OCI-LY7 (cell line): ENCODE data around the gene SPATA31D3. TPM values are rescaled to one million over a fixed set of nuclear protein-coding genes. Genes with fewer than 3 reads are reported as not detected.
"Not testable (repeated sequence)": the region's sequence is repeated elsewhere in the genome, so short reads cannot be mapped to it uniquely, and the experiment has no call there.

Experiments used
- BruUV-seq: library from RNA; stranded (reverse); fragments of 400-500 nt; replicated peaks from 2 replicates; lab custom pipeline; 2021; lab: Mats Ljungman, UMichigan
- CTCF ChIA-PET: fragments of 300-600 bp; sonication (Branson Sonifier 250); formaldehyde crosslinking; loops from one replicate; lab custom pipeline; 2022; ENCODE audit warnings: antibody characterized with exemption; ENCODE audit not compliant: unreplicated experiment; lab: Charles Lee
- POLR2A ChIA-PET: fragments of 300-600 bp; sonication (Branson Sonifier 250); formaldehyde crosslinking; loops from one replicate; lab custom pipeline; 2022; ENCODE audit warnings: antibody characterized with exemption; lab: Charles Lee
- DNase-seq: peaks from one replicate; pipeline ENCODE4 v3.0.0-alpha.2; 2015; ENCODE audit warnings: low spot score
- H2AFZ ChIP-seq: fragments of 200-600 bp; sonication (generic), shearing (Covaris generic); 2 replicates; pipeline ENCODE4 v1.6.1; 2014; ENCODE audit warnings: mild to moderate bottlenecking, antibody characterized with exemption, low read length, moderate library complexity
- H3K27ac ChIP-seq: fragments of 200-600 bp; sonication (generic); 2 replicates; pipeline ENCODE4 v1.5.1; 2014; ENCODE audit warnings: mixed run types, low read depth, mild to moderate bottlenecking, moderate library complexity, low read length, inconsistent platforms; ENCODE audit not compliant: poor library complexity, severe bottlenecking
- H3K36me3 ChIP-seq: fragments of 200-600 bp; sonication (generic); 2 replicates; pipeline ENCODE4 v1.6.1; 2014; ENCODE audit warnings: mild to moderate bottlenecking, antibody characterized with exemption, low read length, moderate library complexity, mixed read lengths; ENCODE audit not compliant: insufficient read depth
- H3K4me1 ChIP-seq: fragments of 200-600 bp; sonication (generic); 2 replicates; pipeline ENCODE4 v1.5.1; 2014; ENCODE audit warnings: mild to moderate bottlenecking, low read length; ENCODE audit not compliant: insufficient read depth, poor library complexity, severe bottlenecking
- H3K4me2 ChIP-seq: fragments of 200-600 bp; sonication (generic); 2 replicates; pipeline ENCODE4 v1.6.1; 2014; ENCODE audit warnings: mild to moderate bottlenecking, low read length
- H3K4me3 ChIP-seq: fragments of 200-600 bp; sonication (generic); 2 replicates; pipeline ENCODE4 v1.5.1; 2014; ENCODE audit warnings: mild to moderate bottlenecking, low read depth, low read length; ENCODE audit not compliant: poor library complexity, severe bottlenecking
- H3K79me2 ChIP-seq: fragments of 200-600 bp; sonication (generic); 2 replicates; pipeline ENCODE4 v1.6.1; 2016; ENCODE audit warnings: low read depth, mild to moderate bottlenecking, low read length, moderate library complexity, mixed read lengths; ENCODE audit not compliant: insufficient read depth
- H3K9me2 ChIP-seq: fragments of 200-600 bp; sonication (generic); 2 replicates; pipeline ENCODE4 v1.6.1; 2016; ENCODE audit warnings: mild to moderate bottlenecking, low read length, mixed read lengths; ENCODE audit not compliant: insufficient read depth
- H3K9me3 ChIP-seq: fragments of 200-600 bp; sonication (generic); 2 replicates; pipeline ENCODE4 v1.6.1; 2014; ENCODE audit warnings: mild to moderate bottlenecking, mixed run types, low read length, mixed read lengths
- H4K20me1 ChIP-seq: fragments of 200-600 bp; sonication (generic); 2 replicates; pipeline ENCODE4 v1.6.1; 2014; ENCODE audit warnings: mild to moderate bottlenecking, antibody characterized with exemption, low read length, moderate library complexity, mixed read lengths; ENCODE audit not compliant: insufficient read depth
- CTCF ChIP-seq: fragments of 200-600 bp; sonication (generic); conservative IDR thresholded peaks from 2 replicates; pipeline ENCODE4 v1.5.1; 2014; ENCODE audit warnings: mild to moderate bottlenecking, antibody characterized with exemption, low read length, moderate library complexity, mixed read lengths
- EZH2phosphoT487 ChIP-seq: fragments of 200-600 bp; sonication (generic); IDR thresholded peaks from 2 replicates; pipeline ENCODE4 v1.6.1; 2018; ENCODE audit warnings: low read depth, borderline replicate concordance, mild to moderate bottlenecking, mixed run types, antibody characterized with exemption, low read length, moderate library complexity, mixed read lengths
- intact Hi-C: fragments of 100-400 bp; cut with micrococcal nuclease; formaldehyde crosslinking; loops from one replicate; pipeline ENCODE4 v1.10.0; 2022; ENCODE audit not compliant: unreplicated experiment
- total RNA-seq, 2 experiments: library from RNA; depleted of rRNA in 1 of 2; stranded (reverse); fragments of >200 nt in 1 of 2; shearing (Covaris generic) in 1 of 2; gene quantifications; 2 replicates each; pipeline ENCODE4 v1.2.3, GENCODE V29; 2014 to 2022

Gene SPATA31D3
- total RNA-seq, 2 experiments from 2014 or later, result not detected

GRCh38 chr9:81948650-81949049, 5.3 kb downstream of the SPATA31D3 start:
- H3K4me1 ChIP-seq, H3K79me2 ChIP-seq, H3K9me2 ChIP-seq, H4K20me1 ChIP-seq, DNase-seq, CTCF ChIA-PET, H3K36me3 ChIP-seq, intact Hi-C loops, H3K4me2 ChIP-seq, H3K27ac ChIP-seq, H2AFZ ChIP-seq, H3K9me3 ChIP-seq, BruUV-seq, H3K4me3 ChIP-seq: not testable (repeated sequence)
- POLR2A ChIA-PET, result interaction anchor here (0.7 kb wide), 1 partner anchor 613 kb away, joined by 3 read pairs; no protein-coding TSS in a partner anchor

GRCh38 chr9:81953096-81953495, 9.8 kb downstream of the SPATA31D3 start:
- Histone ChIP-seq H3K9me2 (no peaks in the 10 kb centered on the region), H3K4me1 (no peaks in the 10 kb centered on the region), H3K9me3 (no peaks in the 10 kb centered on the region), H2AFZ (no peak overlapping the region), H3K4me2 (no peak overlapping the region), H3K4me3 (no peak overlapping the region), H3K27ac (no peak overlapping the region), H3K79me2 (no peaks in the 10 kb centered on the region), H4K20me1 (no peaks in the 10 kb centered on the region), H3K36me3 (no peaks in the 10 kb centered on the region)
- DNase-seq, result no peak
- CTCF ChIA-PET, result no interaction called here
- intact Hi-C loops, result no loop called here
- POLR2A ChIA-PET, result no interaction called here
- TF ChIP-seq EZH2phosphoT487, result no peak
- TF ChIP-seq CTCF, result no peak
- BruUV-seq, result no TSS peak

GRCh38 chr9:81955625-81956024, 12.3 kb downstream of the SPATA31D3 start:
- no peaks in the 10 kb centered on the region for H3K9me2 ChIP-seq
- no peaks in the 10 kb centered on the region for H3K9me3 ChIP-seq
- ChIA-PET CTCF (no interaction called here), POLR2A (interaction anchor here (0.6 kb wide), 1 partner anchor 624 kb away, joined by 6 read pairs; no protein-coding TSS in a partner anchor)
- H2AFZ ChIP-seq, result no peak overlapping the region
- intact Hi-C loops, result no loop called here
- H3K4me3 ChIP-seq, result no peak overlapping the region
- no peak for TF ChIP-seq CTCF
- no peak for TF ChIP-seq EZH2phosphoT487
- no peaks in the 10 kb centered on the region for H3K4me1 ChIP-seq
- H3K36me3 ChIP-seq, result no peaks in the 10 kb centered on the region
- H3K27ac ChIP-seq, result no peak overlapping the region
- H3K4me2 ChIP-seq, result no peak overlapping the region
- no peaks in the 10 kb centered on the region for H3K79me2 ChIP-seq
- H4K20me1 ChIP-seq, result no peaks in the 10 kb centered on the region
- DNase-seq, result no peak
- no TSS peak for BruUV-seq
